ENCODE measurements around the gene EVX2. TPM values are rescaled to one million over a fixed set of nuclear protein-coding genes. Genes with fewer than 3 reads are reported as not detected.

Gene EVX2
- total and polyA plus RNA-seq, 2 of the 13 experiments (the other 11 are each of a cell fraction or from before 2014, with no cell fraction given), result not detected

- TF ChIP-seq DPF2 (CRISPR knock-in tag; IDR thresholded peaks at IDR 0.05; ENCODE audit: borderline replicate concordance, low read depth), result no peak
- peak; percentile 40; the same call in 1 of the 2 replicates for TF ChIP-seq ZBTB25 (CRISPR knock-in tag; IDR thresholded peaks at IDR 0.05)
- TF ChIP-seq ZFP91 (CRISPR knock-in tag; IDR thresholded peaks at IDR 0.05; ENCODE audit: borderline replicate concordance), result peak; percentile 74
- TF ChIP-seq CENPT (CRISPR knock-in tag; IDR thresholded peaks at IDR 0.05; ENCODE audit: low read depth), result no peak
- TF ChIP-seq ZNF605 (CRISPR knock-in tag; IDR thresholded peaks at IDR 0.05), result no peak
- no peak for TF ChIP-seq ZNF235 (CRISPR knock-in tag; IDR thresholded peaks at IDR 0.05; ENCODE audit: borderline replicate concordance)
- 0 out of 2 replicates have a peak, but pooled peaks have one; percentile 33 for TF ChIP-seq ZNF547 (CRISPR knock-in tag; IDR thresholded peaks at IDR 0.05)
- TF ChIP-seq SNAPC4 (CRISPR knock-in tag; IDR thresholded peaks at IDR 0.05), result 0 out of 2 replicates have a peak, but pooled peaks have one; percentile 24
- TF ChIP-seq BCL6 (CRISPR knock-in tag; IDR thresholded peaks at IDR 0.05), result peak; percentile 61
- TF ChIP-seq ZNF224 (CRISPR knock-in tag; IDR thresholded peaks at IDR 0.05), result no peak; the same call in 1 of the 2 replicates
- peak; percentile 38; the same call in 1 of the 2 replicates for TF ChIP-seq MYC (CRISPR knock-in tag; IDR thresholded peaks at IDR 0.05; ENCODE audit: borderline replicate concordance)
- no peak for TF ChIP-seq ZNF839 (CRISPR knock-in tag; IDR thresholded peaks at IDR 0.05; ENCODE audit: borderline replicate concordance)
- TF ChIP-seq ZFP36 (IDR thresholded peaks at IDR 0.05; ENCODE audit: borderline replicate concordance, low read depth, low read length, partially characterized antibody), result peak; percentile 64
- TF ChIP-seq TSC22D2 (CRISPR knock-in tag; IDR thresholded peaks at IDR 0.05; ENCODE audit: borderline replicate concordance), result no peak
- peak; percentile 45; the same call in 1 of the 2 replicates for TF ChIP-seq PATZ1 (CRISPR knock-in tag; IDR thresholded peaks at IDR 0.05)
- TF ChIP-seq ELF4 (CRISPR knock-in tag; IDR thresholded peaks at IDR 0.05; ENCODE audit: borderline replicate concordance), result no peak
- TF ChIP-seq ZBTB21 (CRISPR knock-in tag; IDR thresholded peaks at IDR 0.05), result no peak
- TF ChIP-seq ZNF264 (CRISPR knock-in tag; IDR thresholded peaks at IDR 0.05), result no peak
- TF ChIP-seq PLRG1 (conservative IDR thresholded peaks at IDR 0.05), result no peak
Measured at GRCh38 chr2:176096986-176097819, 13.4 kb upstream of the EVX2 start (continued).

Measured in HepG2 (cell line).